CD14-positive monocyte (primary cell): ENCODE measurements around the gene FAAP100. TPM values are rescaled to one million over a fixed set of nuclear protein-coding genes. Genes with fewer than 3 reads are reported as not detected.

Experiments used
- DNase-seq, 3 donors: peaks; one replicate each; pipeline ENCODE4 v3.0.0-alpha.2; 2011 to 2022
- H2AFZ ChIP-seq: 2 replicates; pipeline ENCODE4 v1.6.0; 2012; ENCODE audit warnings: mild to moderate bottlenecking, low read depth, low read length, inconsistent platforms; ENCODE audit not compliant: insufficient read depth, poor library complexity, severe bottlenecking
- H3K27ac ChIP-seq, 2 donors: 1 replicate in 1 of 2; 2 replicates in 1 of 2; pipeline ENCODE4 v1.5.1; 2012 to 2013; ENCODE audit warnings: low read length in 2 of 2, control low read depth in 1 of 2, inconsistent platforms in 1 of 2, low read depth in 1 of 2, mild to moderate bottlenecking in 1 of 2
- H3K27me3 ChIP-seq, 2 donors: one replicate each; pipeline versions ENCODE4 v1.6.0 to v1.6.1; 2011 to 2013; ENCODE audit warnings: low read length in 2 of 2; ENCODE audit not compliant: control insufficient read depth in 2 of 2, insufficient read depth in 2 of 2
- H3K36me3 ChIP-seq, 2 donors: replicated peaks in 1 of 2; 1 replicate in 1 of 2; 2 replicates in 1 of 2; pipeline versions ENCODE4 v1.5.1 to v1.6.1; 2012 to 2013; ENCODE audit warnings: low read length in 2 of 2, control low read depth in 1 of 2, inconsistent platforms in 1 of 2, mild to moderate bottlenecking in 1 of 2; ENCODE audit not compliant: insufficient read depth in 2 of 2, control insufficient read depth in 1 of 2
- H3K4me1 ChIP-seq, 2 donors: 1 replicate in 1 of 2; 2 replicates in 1 of 2; pipeline versions ENCODE4 v1.5.1 to v1.6.1; 2012 to 2013; ENCODE audit warnings: low read length in 2 of 2, control low read depth in 1 of 2, inconsistent platforms in 1 of 2, mild to moderate bottlenecking in 1 of 2, moderate library complexity in 1 of 2; ENCODE audit not compliant: insufficient read depth in 2 of 2, control insufficient read depth in 1 of 2
- H3K4me2 ChIP-seq: replicated peaks from 2 replicates; pipeline ENCODE3; 2012; ENCODE audit warnings: low read length, moderate library complexity, mild to moderate bottlenecking; ENCODE audit not compliant: poor library complexity, severe bottlenecking; ENCODE audit errors: extremely low read depth
- H3K4me3 ChIP-seq, 3 experiments: fragments of 200-600 bp in 1 of 3; sonication (generic) in 1 of 3; replicated peaks in 1 of 3; 1 replicate in 2 of 3; 2 replicates in 1 of 3; pipeline ENCODE4 v1.5.1; 2011 to 2013; ENCODE audit warnings: low read length in 3 of 3, mild to moderate bottlenecking in 3 of 3, control low read depth in 2 of 3, low read depth in 2 of 3, inconsistent platforms in 1 of 3, moderate library complexity in 1 of 3
- H3K79me2 ChIP-seq: 2 replicates; pipeline ENCODE4 v1.6.0; 2012; ENCODE audit warnings: mild to moderate bottlenecking, control low read depth, inconsistent platforms, low read length, moderate library complexity; ENCODE audit not compliant: insufficient read depth
- H3K9ac ChIP-seq: 2 replicates; pipeline ENCODE4 v1.6.0; 2017; ENCODE audit warnings: low read length, mild to moderate bottlenecking; ENCODE audit not compliant: insufficient read depth, poor library complexity, severe bottlenecking
- H3K9me3 ChIP-seq, 2 donors: replicated peaks in 1 of 2; 1 replicate in 1 of 2; 2 replicates in 1 of 2; pipeline versions ENCODE4 v1.5.1 to v1.6.1; 2012 to 2013; ENCODE audit warnings: low read length in 2 of 2, control low read depth in 1 of 2; ENCODE audit not compliant: control insufficient read depth in 1 of 2, insufficient read depth in 1 of 2
- H4K20me1 ChIP-seq: 2 replicates; pipeline ENCODE4 v1.6.0; 2012; ENCODE audit warnings: mild to moderate bottlenecking, low read length, control low read depth, moderate library complexity; ENCODE audit not compliant: insufficient read depth
- H3K27ac Mint-ChIP-seq, 7 donors: one replicate each; pipeline ENCODE4 v1.8.0; 2020; ENCODE audit warnings: mild to moderate bottlenecking in 7 of 7, mixed read lengths in 7 of 7, moderate library complexity in 6 of 7, inconsistent platforms in 2 of 7
- H3K27me3 Mint-ChIP-seq, 3 donors: one replicate each; pipeline ENCODE4 v1.8.0; 2021 to 2022; ENCODE audit warnings: low read depth in 3 of 3, mild to moderate bottlenecking in 3 of 3, mixed read lengths in 3 of 3, moderate library complexity in 3 of 3, inconsistent platforms in 1 of 3
- H3K36me3 Mint-ChIP-seq, 2 donors: one replicate each; pipeline ENCODE4 v1.8.0; 2020; ENCODE audit warnings: mixed read lengths in 2 of 2, inconsistent platforms in 1 of 2, mild to moderate bottlenecking in 1 of 2
- H3K4me1 Mint-ChIP-seq: one replicate; pipeline ENCODE4 v1.8.0; 2020; ENCODE audit warnings: mild to moderate bottlenecking, mixed read lengths
- H3K4me3 Mint-ChIP-seq, 2 donors: one replicate each; pipeline ENCODE4 v1.8.0; 2020; ENCODE audit warnings: mild to moderate bottlenecking in 2 of 2, mixed read lengths in 2 of 2, moderate library complexity in 1 of 2
- H3K9me3 Mint-ChIP-seq, 7 donors: one replicate each; pipeline ENCODE4 v1.8.0; 2020 to 2022; ENCODE audit warnings: mixed read lengths in 7 of 7, mild to moderate bottlenecking in 6 of 7, moderate library complexity in 6 of 7, inconsistent platforms in 2 of 7
- CTCF ChIP-seq: fragments of 200-600 bp; IDR thresholded peaks from one replicate; pipeline ENCODE4 v1.8.0; 2022; ENCODE audit warnings: antibody characterized with exemption, mild to moderate bottlenecking
- WGBS: methylation state at CpG from one replicate; pipeline ENCODE4 v1.1.5; 2013; ENCODE audit warnings: missing lambda C conversion rate; ENCODE audit not compliant: insufficient coverage; 5-methylcytosine and 5-hydroxymethylcytosine counted together
- intact Hi-C, 2 donors: fragments of 100-400 bp; cut with micrococcal nuclease; formaldehyde crosslinking; loops; one replicate each; pipeline versions ENCODE4 v1.15.0 to v1.15.1; 2023
- polyA plus RNA-seq, 3 donors: library from polyadenylated mRNA; depleted of rRNA in 1 of 3; unstranded in 2 of 3; stranded (reverse) in 1 of 3; fragments of 300-500 nt in 2 of 3; fragments of >200 nt in 1 of 3; fragmentation: Illumina TruSeq in 2 of 3; gene quantifications; 1 replicate in 2 of 3; 2 replicates in 1 of 3; pipeline ENCODE4 v1.2.3, GENCODE V29; 2012 to 2021

FAAP100 gene
- polyA plus RNA-seq, 3 donors, result 10.3 to 37.6 (median 13.9) TPM

GRCh38 chr17:81549826-81550225, 2.3 kb downstream of the FAAP100 start:
- H3K4me2 ChIP-seq, result no peak overlapping the region
- H2AFZ ChIP-seq, result no peak overlapping the region
- H3K79me2 ChIP-seq, result peaks cover 46% of the 10 kb centered on the region
- H3K27ac ChIP-seq, result no peak overlapping the region
- 97% methylated on average over 7 of the region's 8 CpGs for WGBS
- no peak for DNase-seq
- Mint-ChIP-seq H3K27me3 (peaks cover 0 to 1% (median 0%) of the 10 kb centered on the region in 3 donors), H3K4me1 (peaks cover 27% of the 10 kb centered on the region), H3K9me3 (peaks cover 0 to 2% (median 0%) of the 10 kb centered on the region in 7 donors), H3K4me3 (peak overlapping the region in 1 of 2 donors; percentile 48), H3K36me3 (peaks cover 34 to 62% of the 10 kb centered on the region in 2 donors), H3K27ac (peak overlapping the region in 1 of 7 donors; percentile 1)
- H4K20me1 ChIP-seq, result peaks cover 23% of the 10 kb centered on the region
- H3K9ac ChIP-seq, result no peak overlapping the region
- intact Hi-C loops, result loop anchor here in 1 of 2 donors (5.0 kb wide), 1 partner anchor 38 kb away; the partner anchor contains the start of gene ACTG1
- no peaks in the 10 kb centered on the region for H3K9me3 ChIP-seq
- no peak for TF ChIP-seq CTCF
- peaks cover 52 to 54% of the 10 kb centered on the region in 2 donors for H3K36me3 ChIP-seq
- H3K27me3 ChIP-seq, result no peaks in the 10 kb centered on the region
- peaks cover 25 to 34% of the 10 kb centered on the region in 2 donors for H3K4me1 ChIP-seq
- no peak overlapping the region for H3K4me3 ChIP-seq

- peak overlapping the region in 1 of 2 donors; percentile 48 for H3K4me3 Mint-ChIP-seq
- H3K27me3 ChIP-seq, result no peaks in the 10 kb centered on the region
- H3K27me3 Mint-ChIP-seq, result peaks cover 0 to 1% (median 0%) of the 10 kb centered on the region in 3 donors
- 97% methylated on average over 16 of the region's 16 CpGs for WGBS
- no peak overlapping the region for H3K4me2 ChIP-seq
- peaks cover 22% of the 10 kb centered on the region for H3K4me1 Mint-ChIP-seq
- no peak overlapping the region for H3K9ac ChIP-seq
- H3K9me3 Mint-ChIP-seq, result peaks cover 0 to 2% (median 0%) of the 10 kb centered on the region in 7 donors
- no peak for TF ChIP-seq CTCF
- H3K9me3 ChIP-seq, result no peaks in the 10 kb centered on the region
- peaks cover 23 to 29% of the 10 kb centered on the region in 2 donors for H3K4me1 ChIP-seq
- H3K36me3 Mint-ChIP-seq, result peaks cover 37 to 70% of the 10 kb centered on the region in 2 donors
- no peak for DNase-seq
- peaks cover 23% of the 10 kb centered on the region for H4K20me1 ChIP-seq
- intact Hi-C loops, result no loop called here
- peak overlapping the region in 1 of 7 donors; percentile 37 for H3K27ac Mint-ChIP-seq
- no peak overlapping the region for H2AFZ ChIP-seq
- H3K36me3 ChIP-seq, result peaks cover 58 to 62% of the 10 kb centered on the region in 2 donors
- H3K4me3 ChIP-seq, result no peak overlapping the region
- H3K27ac ChIP-seq, result no peak overlapping the region
- peaks cover 42% of the 10 kb centered on the region for H3K79me2 ChIP-seq
Observed at GRCh38 chr17:81549031-81549557, 3.1 kb downstream of the FAAP100 start.
